IPS-15b (cell line): ENCODE results near the gene ALOX5.
"Not testable (repeated sequence)": the region's sequence is repeated elsewhere in the genome, so short reads cannot be mapped to it uniquely, and the experiment has no call there.

ENCODE experiments used
- H3K27me3 ChIP-seq: one replicate; pipeline ENCODE4 v1.6.1; 2013; ENCODE audit warnings: low read length; ENCODE audit not compliant: control insufficient read depth, insufficient read depth
- H3K36me3 ChIP-seq: one replicate; pipeline ENCODE4 v1.6.1; 2013; ENCODE audit warnings: low read length; ENCODE audit not compliant: control insufficient read depth, insufficient read depth
- H3K4me1 ChIP-seq: one replicate; pipeline ENCODE4 v1.6.1; 2013; ENCODE audit warnings: mild to moderate bottlenecking, low read length; ENCODE audit not compliant: control insufficient read depth, insufficient read depth
- H3K4me3 ChIP-seq: one replicate; pipeline ENCODE4 v1.5.1; 2013; ENCODE audit warnings: low read depth, low read length
- H3K9ac ChIP-seq: one replicate; pipeline ENCODE4 v1.6.1; 2013; ENCODE audit warnings: low read depth, mild to moderate bottlenecking, low read length
- H3K9me3 ChIP-seq: one replicate; pipeline ENCODE4 v1.6.1; 2013; ENCODE audit warnings: mild to moderate bottlenecking, low read length; ENCODE audit not compliant: control insufficient read depth, insufficient read depth

ALOX5 gene

DNA sequence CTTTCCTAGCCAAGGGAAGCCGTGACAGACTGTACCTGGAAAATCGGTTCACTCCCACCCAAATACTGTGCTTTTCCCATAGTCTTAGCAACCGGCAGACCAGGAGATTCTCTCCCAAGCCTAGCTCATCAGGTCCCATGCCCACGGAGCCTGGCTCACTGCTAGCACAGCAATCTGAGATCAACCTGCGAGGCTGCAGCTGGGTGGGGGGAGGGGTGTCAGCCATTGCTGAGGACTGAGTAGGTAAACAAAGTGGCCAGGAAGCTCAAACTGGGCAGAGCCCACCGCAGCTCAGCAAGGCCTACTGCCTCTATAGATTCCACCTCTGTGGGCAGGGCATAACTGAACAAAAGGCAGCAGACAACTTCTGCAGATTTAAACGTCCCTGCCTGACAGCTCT is 15.1 kb upstream of the ALOX5 start:
- H3K36me3 ChIP-seq, H3K9me3 ChIP-seq: not testable (repeated sequence)

DNA sequence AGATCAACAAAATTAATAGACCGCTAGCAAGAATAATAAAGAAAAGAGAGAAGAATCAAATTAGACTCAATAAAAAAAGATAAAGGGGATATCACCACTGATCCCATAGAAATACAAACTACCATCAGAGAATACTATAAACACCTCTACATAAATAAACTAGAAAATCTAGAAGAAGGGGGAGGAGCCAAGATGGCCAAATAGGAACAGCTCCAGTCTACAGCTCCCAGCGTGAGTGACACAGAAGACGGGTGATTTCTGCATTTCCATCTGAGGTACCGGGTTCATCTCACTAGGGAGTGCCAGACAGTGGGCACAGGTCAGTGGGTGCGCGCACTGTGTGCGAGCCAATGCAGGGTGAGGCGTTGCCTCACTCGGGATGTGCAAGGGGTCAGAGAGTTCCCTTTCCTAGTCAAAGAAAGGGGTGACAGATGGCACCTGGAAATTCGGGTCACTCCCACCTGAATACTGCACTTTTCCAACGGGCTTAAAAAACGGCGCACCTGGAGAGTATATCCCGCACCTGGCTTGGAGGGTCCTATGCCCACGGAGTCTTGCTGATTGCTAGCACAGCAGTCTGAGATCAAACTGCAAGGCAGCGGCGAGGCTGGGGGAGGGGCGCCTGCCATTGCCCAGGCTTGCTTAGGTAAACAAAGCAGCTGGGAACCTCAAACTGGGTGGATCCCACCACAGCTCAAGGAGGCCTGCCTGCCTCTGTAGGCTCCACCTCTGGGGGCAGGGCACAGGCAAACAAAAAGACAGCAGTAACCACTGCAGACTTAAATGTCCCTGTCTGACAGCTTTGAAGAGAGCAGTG is 11.8 kb upstream of the ALOX5 start:
- not testable (repeated sequence) for H3K36me3 ChIP-seq, H3K27me3 ChIP-seq, H3K9ac ChIP-seq, H3K9me3 ChIP-seq, H3K4me1 ChIP-seq
- H3K4me3 ChIP-seq = peak overlapping the region; percentile 60

More for the DNA sequence above, 15.1 kb upstream of the ALOX5 start:
- H3K9ac ChIP-seq, H3K4me1 ChIP-seq, H3K27me3 ChIP-seq: not testable (repeated sequence)
- peak overlapping the region; percentile 22 for H3K4me3 ChIP-seq

DNA sequence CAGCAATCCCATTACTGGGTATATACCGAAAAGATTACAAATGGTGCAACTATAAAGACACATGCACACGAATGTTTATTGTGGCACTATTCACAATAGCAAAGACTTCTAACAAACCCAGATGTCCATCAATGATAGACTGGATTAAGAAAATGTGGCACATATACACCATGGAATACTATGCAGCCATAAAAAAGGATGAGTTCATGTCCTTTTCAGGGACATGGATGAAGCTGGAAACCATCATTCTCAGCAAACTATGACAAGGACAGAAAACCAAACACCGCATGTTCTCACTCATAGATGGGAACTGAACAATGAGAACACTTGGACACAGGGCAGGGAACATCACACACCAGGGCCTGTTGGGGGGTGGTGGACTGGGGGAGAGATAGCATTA is 6.4 kb upstream of the ALOX5 start:
- H3K36me3 ChIP-seq, H3K9me3 ChIP-seq, H3K9ac ChIP-seq, H3K4me3 ChIP-seq, H3K4me1 ChIP-seq: not testable (repeated sequence)
- H3K27me3 ChIP-seq = peaks cover 25% of the 10 kb centered on the region

GRCh38 chr10:45368181-45368580 is 5.8 kb upstream of the ALOX5 start:
- Histone ChIP-seq H3K4me3 (no peak overlapping the region), H3K9ac (no peak overlapping the region), H3K4me1 (no peaks in the 10 kb centered on the region), H3K36me3 (no peaks in the 10 kb centered on the region), H3K27me3 (peaks cover 30% of the 10 kb centered on the region), H3K9me3 (no peaks in the 10 kb centered on the region)

DNA sequence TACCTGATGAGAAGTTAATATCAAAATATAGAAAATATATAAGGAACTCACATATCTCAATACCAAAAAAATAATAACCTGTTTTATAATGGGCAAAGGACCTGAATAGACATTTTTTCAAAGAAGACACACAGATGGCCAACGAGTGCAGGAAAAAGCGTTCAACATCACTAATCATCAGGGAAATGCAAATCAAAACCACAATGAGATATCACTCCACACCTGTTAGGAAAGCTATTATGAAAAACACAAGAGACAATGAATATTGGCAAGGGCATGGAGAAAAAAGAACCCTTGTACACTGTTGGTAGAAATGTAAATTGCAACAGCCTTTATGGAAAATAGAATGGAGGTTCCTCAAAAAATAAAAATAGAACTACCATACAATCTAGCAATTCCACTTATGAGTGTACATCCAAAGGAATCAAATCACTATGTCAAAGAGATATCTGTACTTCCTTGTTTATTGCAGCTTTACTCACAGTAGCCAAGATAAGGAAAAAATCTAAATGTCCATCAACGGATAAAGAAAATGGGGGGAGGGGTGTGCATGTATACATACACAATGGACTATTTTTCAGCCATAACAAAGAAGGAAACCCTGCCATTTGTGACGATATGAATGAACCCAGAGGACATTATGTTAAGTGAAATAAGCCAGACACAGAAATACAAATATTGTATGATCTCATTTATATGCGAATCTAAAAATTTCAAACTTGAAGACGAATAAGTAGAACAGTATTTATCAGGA is 3.6 kb upstream of the ALOX5 start:
- Histone ChIP-seq H3K4me3 (no peak overlapping the region), H3K9me3 (no peaks in the 10 kb centered on the region), H3K36me3 (no peaks in the 10 kb centered on the region), H3K4me1 (peaks cover 2% of the 10 kb centered on the region), H3K27me3 (peaks cover 43% of the 10 kb centered on the region), H3K9ac (no peak overlapping the region)

- Histone ChIP-seq H3K9me3 (no peaks in the 10 kb centered on the region), H3K4me1 (peaks cover 9% of the 10 kb centered on the region), H3K36me3 (no peaks in the 10 kb centered on the region), H3K9ac (no peak overlapping the region), H3K27me3 (peaks cover 49% of the 10 kb centered on the region), H3K4me3 (no peak overlapping the region)
These were observed 2.5 kb upstream of the ALOX5 start for GRCh38 chr10:45371560-45371959.

GRCh38 chr10:45372251-45372951 is 1.6 kb upstream of the ALOX5 start:
- Histone ChIP-seq H3K4me1 (peaks cover 16% of the 10 kb centered on the region), H3K4me3 (peak overlapping the region; percentile 63), H3K36me3 (no peaks in the 10 kb centered on the region), H3K9ac (no peak overlapping the region), H3K27me3 (peaks cover 49% of the 10 kb centered on the region), H3K9me3 (no peaks in the 10 kb centered on the region)

- Histone ChIP-seq H3K27me3 (peaks cover 49% of the 10 kb centered on the region), H3K4me3 (peak overlapping the region; percentile 63), H3K9ac (no peak overlapping the region), H3K4me1 (peaks cover 16% of the 10 kb centered on the region), H3K9me3 (no peaks in the 10 kb centered on the region), H3K36me3 (no peaks in the 10 kb centered on the region)
These were observed 927 bp upstream of the ALOX5 start for GRCh38 chr10:45373003-45373575.

- no peaks in the 10 kb centered on the region for H3K36me3 ChIP-seq
- H3K4me3 ChIP-seq = peak overlapping the region; percentile 69
- H3K27me3 ChIP-seq = peaks cover 44% of the 10 kb centered on the region
- no peak overlapping the region for H3K9ac ChIP-seq
- H3K4me1 ChIP-seq = peaks cover 16% of the 10 kb centered on the region
- no peaks in the 10 kb centered on the region for H3K9me3 ChIP-seq
These were observed 485 bp downstream of the ALOX5 start for GRCh38 chr10:45374350-45375052.

DNA sequence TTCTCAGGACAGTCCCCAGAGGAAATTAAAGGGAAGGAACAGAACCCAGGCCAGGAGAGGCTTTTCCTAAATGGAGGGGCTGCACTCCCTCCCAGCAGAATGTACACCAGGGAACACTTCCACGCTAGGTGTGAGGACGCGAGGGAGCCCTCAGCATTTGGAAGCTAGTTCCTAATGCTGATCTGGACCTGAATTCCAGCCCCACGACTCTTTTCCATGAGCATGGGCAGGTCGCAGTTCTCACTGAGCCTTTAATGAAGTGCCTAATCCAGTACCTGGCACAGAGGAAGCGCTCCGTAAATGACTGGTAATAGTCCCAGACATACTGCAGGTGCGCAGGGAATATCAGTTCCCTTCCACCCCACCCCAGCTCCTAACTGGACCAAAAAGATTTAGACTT is 1.1 kb downstream of the ALOX5 start:
- Histone ChIP-seq H3K36me3 (no peaks in the 10 kb centered on the region), H3K4me3 (peak overlapping the region; percentile 69), H3K27me3 (peaks cover 44% of the 10 kb centered on the region), H3K9me3 (no peaks in the 10 kb centered on the region), H3K4me1 (peaks cover 16% of the 10 kb centered on the region), H3K9ac (no peak overlapping the region)

GRCh38 chr10:45375716-45376231 is 1.8 kb downstream of the ALOX5 start:
- Histone ChIP-seq H3K27me3 (peaks cover 42% of the 10 kb centered on the region), H3K4me3 (no peak overlapping the region), H3K4me1 (peaks cover 16% of the 10 kb centered on the region), H3K9ac (no peak overlapping the region), H3K9me3 (no peaks in the 10 kb centered on the region), H3K36me3 (no peaks in the 10 kb centered on the region)
